Erythroblast (primary cell): ENCODE results near the gene ZNF423.

ENCODE experiments used
- GATA1 ChIP-seq: IDR thresholded peaks from 2 replicates; pipeline ENCODE4 v1.6.1; 2011; ENCODE audit warnings: low read depth, mild to moderate bottlenecking, control low read depth, low read length, moderate library complexity
- POLR2A ChIP-seq: IDR thresholded peaks from 2 replicates; pipeline ENCODE4 v1.6.1; 2011; ENCODE audit warnings: mild to moderate bottlenecking, low read length

GRCh38 chr16:49712106-49712505, 143.8 kb downstream of the ZNF423 start:
- no peak for TF ChIP-seq POLR2A
- no peak for TF ChIP-seq GATA1
